Parathyroid adenoma (tissue), 2 donors: Measurements from ENCODE around the gene JMJD8.
A peak's percentile ranks its signal among the peaks of the same experiment; 100 is the strongest.

Source experiments
- H2AFZ ChIP-seq: fragments of 300-600 bp; sonication (generic); one replicate; pipeline ENCODE4 v1.7.0; 2017; ENCODE audit warnings: antibody characterized with exemption, mild to moderate bottlenecking
- H3K27ac ChIP-seq: fragments of 300-600 bp; sonication (generic); one replicate; pipeline ENCODE4 v1.7.0; 2017
- H3K27me3 ChIP-seq: fragments of 300-600 bp; sonication (generic); one replicate; pipeline ENCODE4 v1.7.0; 2017; ENCODE audit warnings: low read length; ENCODE audit not compliant: control insufficient read depth, insufficient read depth
- H3K36me3 ChIP-seq: fragments of 300-600 bp; sonication (generic); one replicate; pipeline ENCODE4 v1.7.0; 2017; ENCODE audit warnings: low read length; ENCODE audit not compliant: control insufficient read depth, insufficient read depth
- H3K4me1 ChIP-seq: fragments of 300-600 bp; sonication (generic); one replicate; pipeline ENCODE4 v1.7.0; 2017; ENCODE audit warnings: control low read depth
- H3K4me2 ChIP-seq: fragments of 300-600 bp; sonication (generic); one replicate; pipeline ENCODE4 v1.7.0; 2017; ENCODE audit warnings: low read length
- H3K4me3 ChIP-seq: fragments of 300-600 bp; sonication (generic); one replicate; pipeline ENCODE4 v1.7.0; 2017; ENCODE audit warnings: low read depth, low read length
- H3K79me2 ChIP-seq: fragments of 300-600 bp; sonication (generic); one replicate; pipeline ENCODE4 v1.7.0; 2017; ENCODE audit warnings: control low read depth
- H3K9ac ChIP-seq: fragments of 300-600 bp; sonication (generic); one replicate; pipeline ENCODE4 v1.7.0; 2017; ENCODE audit warnings: mild to moderate bottlenecking
- H3K9me3 ChIP-seq: fragments of 300-600 bp; sonication (generic); one replicate; pipeline ENCODE4 v1.7.0; 2017; ENCODE audit warnings: low read length; ENCODE audit not compliant: control insufficient read depth
- TF ChIP-seq, protein P1 (sequence below): fragments of 300-600 bp; sonication (generic); IDR thresholded peaks from one replicate; pipeline ENCODE4 v1.7.0; 2017; ENCODE audit warnings: antibody characterized with exemption, mild to moderate bottlenecking
- donor health status: primary hyperparathyroidism.

Gene JMJD8

DNA sequence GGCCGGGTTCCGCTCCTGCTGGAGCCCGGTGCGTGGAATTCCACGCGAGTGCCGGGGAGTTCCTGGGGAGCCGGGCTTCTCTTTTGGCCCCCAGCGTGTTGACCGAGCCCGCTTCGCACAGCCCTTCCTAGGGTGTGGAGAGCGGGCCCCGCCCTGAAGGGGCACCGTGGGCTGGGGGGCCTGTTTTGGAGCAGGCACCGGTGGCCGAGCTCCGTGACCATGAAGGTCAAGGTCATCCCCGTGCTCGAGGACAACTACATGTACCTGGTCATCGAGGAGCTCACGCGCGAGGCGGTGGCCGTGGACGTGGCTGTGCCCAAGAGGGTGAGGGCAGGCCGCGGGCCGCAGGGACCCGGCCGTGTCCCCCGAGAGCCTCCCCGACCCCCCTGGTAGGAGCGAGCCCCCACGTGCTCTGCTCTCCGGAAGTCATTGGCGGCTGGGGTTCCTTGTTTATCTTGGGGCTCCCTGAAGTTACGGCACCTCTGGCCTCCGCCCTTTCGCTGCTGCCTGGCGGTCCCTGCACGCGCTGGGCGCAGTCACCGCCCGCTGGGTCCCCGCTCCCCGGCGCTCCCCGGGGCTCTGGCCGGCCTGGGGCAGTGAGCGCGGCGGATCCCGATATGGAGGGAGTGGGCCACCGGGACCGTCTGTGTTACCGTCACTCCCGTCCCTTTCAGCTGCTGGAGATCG is 43.3 kb upstream of the JMJD8 start:
- Histone ChIP-seq H3K9me3 (no peaks in the 10 kb centered on the region), H3K4me2 (peak overlapping the region; percentile 98), H2AFZ (peak overlapping the region; percentile 48), H3K27me3 (no peaks in the 10 kb centered on the region), H3K4me1 (peaks cover 9% of the 10 kb centered on the region), H3K9ac (no peak overlapping the region), H3K4me3 (peak overlapping the region; percentile 83), H3K27ac (no peak overlapping the region), H3K79me2 (no peaks in the 10 kb centered on the region), H3K36me3 (no peaks in the 10 kb centered on the region)
- TF ChIP-seq, protein P1, sequence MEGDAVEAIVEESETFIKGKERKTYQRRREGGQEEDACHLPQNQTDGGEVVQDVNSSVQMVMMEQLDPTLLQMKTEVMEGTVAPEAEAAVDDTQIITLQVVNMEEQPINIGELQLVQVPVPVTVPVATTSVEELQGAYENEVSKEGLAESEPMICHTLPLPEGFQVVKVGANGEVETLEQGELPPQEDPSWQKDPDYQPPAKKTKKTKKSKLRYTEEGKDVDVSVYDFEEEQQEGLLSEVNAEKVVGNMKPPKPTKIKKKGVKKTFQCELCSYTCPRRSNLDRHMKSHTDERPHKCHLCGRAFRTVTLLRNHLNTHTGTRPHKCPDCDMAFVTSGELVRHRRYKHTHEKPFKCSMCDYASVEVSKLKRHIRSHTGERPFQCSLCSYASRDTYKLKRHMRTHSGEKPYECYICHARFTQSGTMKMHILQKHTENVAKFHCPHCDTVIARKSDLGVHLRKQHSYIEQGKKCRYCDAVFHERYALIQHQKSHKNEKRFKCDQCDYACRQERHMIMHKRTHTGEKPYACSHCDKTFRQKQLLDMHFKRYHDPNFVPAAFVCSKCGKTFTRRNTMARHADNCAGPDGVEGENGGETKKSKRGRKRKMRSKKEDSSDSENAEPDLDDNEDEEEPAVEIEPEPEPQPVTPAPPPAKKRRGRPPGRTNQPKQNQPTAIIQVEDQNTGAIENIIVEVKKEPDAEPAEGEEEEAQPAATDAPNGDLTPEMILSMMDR = no peak

DNA sequence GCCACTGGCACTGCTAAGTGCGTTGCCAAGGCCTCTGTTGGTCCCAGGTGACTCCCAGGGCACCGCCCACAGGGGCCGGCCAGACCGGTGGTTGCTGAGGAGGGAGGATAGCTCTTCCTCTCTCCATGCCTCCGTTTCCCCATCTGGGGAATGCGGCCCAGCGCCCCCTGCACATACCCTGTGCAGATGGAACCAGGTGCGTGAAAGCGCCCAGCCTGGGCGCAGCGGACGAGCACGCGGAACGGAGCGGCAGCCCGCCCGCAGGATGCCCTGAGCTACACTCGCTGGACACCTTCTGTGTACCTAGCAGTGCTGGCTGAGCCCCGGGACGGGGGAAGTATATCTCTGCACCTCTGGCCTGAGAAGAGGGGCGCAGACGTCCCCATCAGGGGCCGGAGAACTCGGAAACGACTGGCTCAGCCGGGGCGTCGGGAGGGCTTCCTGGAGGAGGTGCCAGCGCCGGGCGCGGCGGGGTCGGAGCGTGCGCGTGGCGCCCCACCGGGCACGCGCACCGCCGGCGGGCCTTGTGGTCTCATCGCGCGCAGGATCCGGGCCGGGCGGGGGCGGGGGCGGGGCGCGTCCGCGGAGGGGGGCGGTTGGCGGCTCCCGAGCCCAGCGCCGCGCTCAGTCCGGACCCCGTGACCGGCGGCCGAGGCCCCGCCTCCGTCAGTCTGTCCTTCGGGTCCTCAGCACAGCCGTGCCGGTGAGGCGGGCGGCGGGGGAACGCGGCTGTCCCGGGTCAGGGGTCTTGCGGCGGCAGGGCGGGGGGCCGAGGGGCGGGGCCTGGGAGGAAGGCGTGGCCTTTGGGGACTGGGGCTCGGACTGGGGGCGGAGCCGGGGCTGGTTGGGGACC is 42.5 kb upstream of the JMJD8 start, which contains the start of the genes CCDC78 and HAGHL:
Gene CCDC78, minus strand, starts transcription at position 6 of the 853 bp plus-strand sequence. CDS start 76 bp downstream, outside the sequence.
Gene HAGHL, plus strand, starts transcription at position 669 of the 853 bp plus-strand sequence. CDS start 404 bp downstream, outside the sequence.
- Histone ChIP-seq H3K4me1 (peaks cover 9% of the 10 kb centered on the region), H3K4me2 (peak within 1 kb of the TSS; percentile 98), H3K9ac (no peak within 1 kb of the TSS), H3K9me3 (no peaks in the 10 kb centered on the region), H3K27ac (no peak within 1 kb of the TSS), H3K79me2 (no peaks in the 10 kb centered on the region), H2AFZ (peak within 1 kb of the TSS; percentile 58), H3K36me3 (no peaks in the 10 kb centered on the region), H3K4me3 (peak within 1 kb of the TSS; percentile 83), H3K27me3 (no peaks in the 10 kb centered on the region)
- TF ChIP-seq, protein P1 = no peak

DNA sequence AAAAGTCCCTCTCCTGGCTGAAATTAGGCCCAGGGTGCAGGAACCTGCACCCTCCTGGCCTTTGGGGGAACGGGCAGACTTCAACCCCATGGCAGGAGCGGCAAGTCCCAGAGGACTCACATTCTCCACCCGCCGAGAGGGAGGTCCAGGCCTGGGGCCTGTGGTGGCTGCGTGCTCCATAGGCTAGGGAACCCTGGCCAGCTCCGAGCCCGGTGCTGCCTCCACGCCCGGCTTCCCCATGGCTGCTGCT is 42.0 kb upstream of the JMJD8 start:
- TF ChIP-seq, protein P1 = no peak
- no peak overlapping the region for H3K9ac ChIP-seq
- H3K27ac ChIP-seq = no peak overlapping the region
- H3K79me2 ChIP-seq = no peaks in the 10 kb centered on the region
- H3K9me3 ChIP-seq = no peaks in the 10 kb centered on the region
- H3K27me3 ChIP-seq = no peaks in the 10 kb centered on the region
- peak overlapping the region; percentile 58 for H2AFZ ChIP-seq
- H3K36me3 ChIP-seq = no peaks in the 10 kb centered on the region
- H3K4me2 ChIP-seq = peak overlapping the region; percentile 62
- peaks cover 9% of the 10 kb centered on the region for H3K4me1 ChIP-seq
- H3K4me3 ChIP-seq = peak overlapping the region; percentile 35

DNA sequence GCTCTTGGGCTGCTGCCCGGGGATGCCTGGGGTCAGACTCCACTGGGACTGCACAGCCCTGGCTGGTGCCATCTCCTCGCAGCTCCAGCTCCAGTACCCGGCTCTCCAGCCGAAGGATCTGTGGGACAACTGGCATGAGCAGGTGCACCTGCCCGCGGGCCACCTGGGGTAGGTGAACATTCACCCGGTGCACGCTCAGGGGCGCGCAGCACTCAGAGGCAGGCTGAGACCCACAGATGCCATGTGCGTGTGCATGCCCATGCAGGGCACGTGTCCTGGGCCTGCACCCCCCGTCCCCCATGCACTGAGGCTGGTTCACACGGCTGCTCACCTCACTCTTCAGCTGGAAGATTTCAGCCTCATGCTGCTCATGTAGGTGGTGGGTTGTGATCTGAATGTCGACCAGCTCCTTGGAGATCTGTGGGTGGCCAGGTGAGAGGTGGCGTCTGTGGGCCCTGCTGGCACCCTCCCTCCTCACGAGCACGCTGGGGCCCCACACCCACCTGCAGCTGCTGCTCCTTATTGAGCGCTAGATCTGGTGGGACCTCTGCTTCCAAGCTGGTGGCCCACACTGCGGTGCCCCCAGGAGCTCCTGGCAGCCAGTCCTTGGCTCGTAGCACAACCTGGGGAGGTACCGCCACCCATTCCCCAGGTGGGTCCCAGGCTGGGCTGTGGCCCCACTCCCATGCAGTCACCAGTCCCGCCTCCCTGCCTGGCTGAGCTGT is 41.5 kb upstream of the JMJD8 start:
- Histone ChIP-seq H3K4me3 (no peak overlapping the region), H3K4me1 (peaks cover 9% of the 10 kb centered on the region)

More for the DNA sequence above, 41.5 kb upstream of the JMJD8 start:
- Histone ChIP-seq H3K36me3 (no peaks in the 10 kb centered on the region), H3K27me3 (no peaks in the 10 kb centered on the region), H3K9ac (no peak overlapping the region), H3K9me3 (no peaks in the 10 kb centered on the region), H3K4me2 (no peak overlapping the region), H3K79me2 (no peaks in the 10 kb centered on the region), H3K27ac (no peak overlapping the region), H2AFZ (no peak overlapping the region)
- TF ChIP-seq, protein P1 = no peak
